Adrenal gland (tissue), 5 donors: ENCODE data around the gene HSPA12A.

ENCODE experiments used
- CTCF ChIP-seq, 6 experiments: fragments of 450-650 bp in 4 of 6; fragments of 200-600 bp in 2 of 6; sonication (generic) in 1 of 6; IDR thresholded peaks; 1 replicate in 5 of 6; 2 replicates in 1 of 6; pipeline versions ENCODE4 v1.5.1 to v1.8.0; 2016 to 2021; ENCODE audit warnings: antibody characterized with exemption in 6 of 6, mild to moderate bottlenecking in 2 of 6, moderate library complexity in 1 of 6
- POLR2A ChIP-seq, 2 donors: fragments of 450-650 bp; IDR thresholded peaks; one replicate each; pipeline ENCODE4 v1.6.1; 2017; ENCODE audit warnings: antibody characterized with exemption in 2 of 2, mild to moderate bottlenecking in 2 of 2, moderate library complexity in 1 of 2
- donor health status: DM: no; HTN: no; CAD: no.

GRCh38 chr10:116766241-116766827 lies 24.0 kb upstream of the HSPA12A start:
- TF ChIP-seq POLR2A (IDR thresholded peaks at IDR 0.05) (no peak), CTCF (IDR thresholded peaks at IDR 0.05) (no peak)
